ENCODE results near the gene TMEM37. TPM values are rescaled to one million over a fixed set of nuclear protein-coding genes. Genes with fewer than 3 reads are reported as not detected.

Gene TMEM37
- total and polyA plus RNA-seq, 2 of the 13 experiments (the other 11 are each of a cell fraction or from before 2014, with no cell fraction given): 37.7 to 115 TPM

GRCh38 chr2:119461811-119462210 lies 30.2 kb downstream of the TMEM37 start:
- no peak overlapping the region for H2AFZ ChIP-seq (ENCODE audit: low read length)
- intact Hi-C loops (cut with micrococcal nuclease; ENCODE audit: unreplicated experiment) (no loop called here), in situ Hi-C loops (cut with HindIII; ENCODE audit: extremely low pct_ligation_motif_present, low pct_unique_long_range_greater_than_20kb) (no loop called here)
- no peak for FAIRE-seq
- H3K9ac ChIP-seq (ENCODE audit: insufficient read depth, low read depth, low read length): no peak overlapping the region
- no peaks in the 10 kb centered on the region for H4K20me1 ChIP-seq (ENCODE audit: insufficient read depth, low read length)
- 0 out of 2 replicates have a peak, but pooled peaks cover 9% of the 10 kb centered on the region for H3K4me1 ChIP-seq (ENCODE audit: insufficient read depth, low read length)
- WGBS (ENCODE audit: low lambda C conversion rate): 24% methylated on average over 5 of the region's 5 CpGs
- TF ChIP-seq AKNA (CRISPR knock-in tag; IDR thresholded peaks at IDR 0.05; ENCODE audit: borderline replicate concordance) (no peak), ZNF160 (CRISPR knock-in tag; IDR thresholded peaks at IDR 0.05) (no peak), FOXA1 (IDR thresholded peaks at IDR 0.05) (no peak), FOXA1 (CRISPR knock-in tag; IDR thresholded peaks at IDR 0.05) (no peak), ZNF891 (CRISPR knock-in tag; IDR thresholded peaks at IDR 0.05) (no peak), NONO (IDR thresholded peaks at IDR 0.05) (no peak), NONO (CRISPR knock-in tag; conservative IDR thresholded peaks at IDR 0.05) (no peak), SP4 (CRISPR knock-in tag; IDR thresholded peaks at IDR 0.05) (no peak), ATRX (CRISPR knock-in tag; IDR thresholded peaks at IDR 0.05; ENCODE audit: borderline replicate concordance) (no peak), ZNF256 (CRISPR knock-in tag; conservative IDR thresholded peaks at IDR 0.05) (no peak)
- no peak overlapping the region for H3K27ac ChIP-seq (ENCODE audit: extremely low read length, insufficient read depth, low read length)
- no peak for ATAC-seq
- H3K4me2 ChIP-seq (ENCODE audit: low read depth, low read length): no peak overlapping the region
- no peaks in the 10 kb centered on the region for H3K36me3 ChIP-seq (replicated peaks in 1 of 2; ENCODE audit: control insufficient read depth in 1 of 2, insufficient read depth in 2 of 2, low read length in 2 of 2)
- POLR2A ChIA-PET: no interaction called here
- peaks cover 1 to 39% of the 10 kb centered on the region in 2 experiments; a peak in 3 of 5 replicates for H3K27me3 ChIP-seq (ENCODE audit: control insufficient read depth in 1 of 2, insufficient read depth in 2 of 2, low read length in 2 of 2)
- no peaks in the 10 kb centered on the region for H3K79me2 ChIP-seq (ENCODE audit: insufficient read depth, low read length)
- BruUV-seq (replicated peaks): no TSS peak
- no peaks in the 10 kb centered on the region for H3K9me3 ChIP-seq (ENCODE audit: low read length)
- H3K4me3 ChIP-seq (replicated peaks in 1 of 3; ENCODE audit: insufficient read depth in 1 of 3, low read depth in 2 of 3, low read length in 3 of 3): no peak overlapping the region
- DNase-seq (ENCODE audit: low spot score): no peak
- CTCF ChIA-PET (ENCODE audit: low intra/inter-chr PET ratio, low total read pairs): no interaction called here

All from HepG2 (cell line).